Stimulated activated naive CD8-positive, alpha-beta T cell treated with anti-CD3 and anti-CD28 coated beads, Interleukin-15, Interleukin-2, amounts not matched to agents 100 ng/mL and 50 ng/mL, for 24 hours (primary cell): ENCODE data around the gene TECPR2.
A peak's percentile ranks its signal among the peaks of the same experiment; 100 is the strongest.

ENCODE experiments used
- H3K27ac Mint-ChIP-seq: one replicate; pipeline ENCODE4 v1.8.0; 2021; ENCODE audit warnings: mild to moderate bottlenecking, mixed read lengths
- H3K27me3 Mint-ChIP-seq: one replicate; pipeline ENCODE4 v1.8.0; 2021; ENCODE audit warnings: mixed read lengths
- H3K36me3 Mint-ChIP-seq: one replicate; pipeline ENCODE4 v1.8.0; 2021; ENCODE audit warnings: low read depth, mixed read lengths
- H3K4me1 Mint-ChIP-seq: one replicate; pipeline ENCODE4 v1.8.0; 2021; ENCODE audit warnings: low read depth, mixed read lengths
- H3K4me3 Mint-ChIP-seq: one replicate; pipeline ENCODE4 v1.8.0; 2021; ENCODE audit warnings: mild to moderate bottlenecking, mixed read lengths
- H3K9me3 Mint-ChIP-seq: one replicate; pipeline ENCODE4 v1.8.0; 2021; ENCODE audit warnings: mixed read lengths

TECPR2 gene

DNA sequence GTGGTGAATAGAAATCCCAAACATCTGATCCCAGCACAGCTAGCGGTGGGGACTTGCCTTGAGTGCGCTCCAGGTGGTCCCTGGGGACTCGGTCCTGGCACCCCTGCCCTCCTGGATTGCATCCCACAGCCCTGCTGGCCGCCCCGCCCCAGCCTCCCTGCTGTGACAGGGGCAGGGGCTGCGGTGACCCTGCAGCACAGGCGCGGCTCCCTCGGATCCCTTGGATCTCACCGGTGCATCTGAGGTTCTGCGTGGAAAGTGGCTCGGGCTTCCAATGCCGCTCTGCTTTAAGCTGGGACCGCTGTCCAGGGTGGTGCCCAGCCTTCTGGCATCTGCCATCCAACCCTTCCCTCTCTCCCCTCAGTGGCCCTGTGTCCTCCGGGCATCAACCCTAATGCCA, 130.8 kb downstream of the TECPR2 start:
- Mint-ChIP-seq H3K27ac (no peak overlapping the region), H3K4me1 (no peaks in the 10 kb centered on the region), H3K36me3 (no peaks in the 10 kb centered on the region), H3K4me3 (no peak overlapping the region), H3K27me3 (no peaks in the 10 kb centered on the region), H3K9me3 (no peaks in the 10 kb centered on the region)

GRCh38 chr14:102495491-102496330, 133.0 kb downstream of the TECPR2 start:
- H3K27me3 Mint-ChIP-seq, result no peaks in the 10 kb centered on the region
- H3K4me1 Mint-ChIP-seq, result peaks cover 6% of the 10 kb centered on the region
- H3K9me3 Mint-ChIP-seq, result no peaks in the 10 kb centered on the region
- no peak overlapping the region for H3K27ac Mint-ChIP-seq
- H3K4me3 Mint-ChIP-seq, result no peak overlapping the region
- no peaks in the 10 kb centered on the region for H3K36me3 Mint-ChIP-seq

- peaks cover 8% of the 10 kb centered on the region for H3K4me1 Mint-ChIP-seq
- no peaks in the 10 kb centered on the region for H3K36me3 Mint-ChIP-seq
- H3K9me3 Mint-ChIP-seq, result no peaks in the 10 kb centered on the region
- H3K27me3 Mint-ChIP-seq, result no peaks in the 10 kb centered on the region
- H3K4me3 Mint-ChIP-seq, result no peak overlapping the region
- no peak overlapping the region for H3K27ac Mint-ChIP-seq
These were observed 133.6 kb downstream of the TECPR2 start for GRCh38 chr14:102496331-102496691.

DNA sequence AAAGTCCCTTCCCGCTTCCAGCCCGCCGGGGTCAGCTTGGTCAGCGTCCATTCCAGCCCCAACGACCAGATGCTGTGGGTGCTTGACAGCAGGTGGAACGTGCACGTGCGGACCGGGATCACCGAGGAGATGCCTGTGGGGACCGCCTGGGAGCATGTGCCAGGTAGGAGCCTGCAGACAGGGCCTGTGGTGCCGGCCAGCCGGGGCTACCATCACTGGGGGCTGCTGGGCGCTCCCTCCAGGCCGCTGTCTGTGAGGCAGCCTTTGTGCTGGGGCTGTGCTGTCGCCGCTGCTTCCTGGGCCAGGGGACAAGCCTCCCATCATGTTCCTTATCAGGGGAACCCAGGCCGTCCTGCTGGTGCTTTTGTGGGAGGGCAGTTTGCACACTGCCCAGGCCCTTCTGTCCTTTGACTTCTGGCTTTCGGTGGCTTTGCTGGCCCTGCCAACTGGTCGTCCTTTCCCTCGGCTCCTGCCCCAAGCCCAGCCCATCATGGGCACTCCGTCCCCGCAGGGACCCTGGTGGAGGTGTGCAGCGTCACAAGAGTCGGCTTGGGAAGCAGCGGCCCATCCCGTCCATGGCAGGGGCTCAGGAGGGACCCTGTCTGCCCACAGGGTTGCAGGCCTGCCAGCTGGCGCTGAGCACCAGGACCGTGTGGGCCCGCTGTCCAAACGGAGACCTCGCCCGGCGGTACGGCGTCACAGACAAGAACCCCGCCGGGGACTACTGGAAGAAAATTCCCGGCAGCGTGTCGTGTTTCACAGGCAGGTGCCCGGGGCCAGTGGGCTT, 134.4 kb downstream of the TECPR2 start:
- Mint-ChIP-seq H3K4me1 (peaks cover 8% of the 10 kb centered on the region), H3K27me3 (no peaks in the 10 kb centered on the region), H3K27ac (no peak overlapping the region), H3K36me3 (no peaks in the 10 kb centered on the region), H3K9me3 (no peaks in the 10 kb centered on the region), H3K4me3 (no peak overlapping the region)

DNA sequence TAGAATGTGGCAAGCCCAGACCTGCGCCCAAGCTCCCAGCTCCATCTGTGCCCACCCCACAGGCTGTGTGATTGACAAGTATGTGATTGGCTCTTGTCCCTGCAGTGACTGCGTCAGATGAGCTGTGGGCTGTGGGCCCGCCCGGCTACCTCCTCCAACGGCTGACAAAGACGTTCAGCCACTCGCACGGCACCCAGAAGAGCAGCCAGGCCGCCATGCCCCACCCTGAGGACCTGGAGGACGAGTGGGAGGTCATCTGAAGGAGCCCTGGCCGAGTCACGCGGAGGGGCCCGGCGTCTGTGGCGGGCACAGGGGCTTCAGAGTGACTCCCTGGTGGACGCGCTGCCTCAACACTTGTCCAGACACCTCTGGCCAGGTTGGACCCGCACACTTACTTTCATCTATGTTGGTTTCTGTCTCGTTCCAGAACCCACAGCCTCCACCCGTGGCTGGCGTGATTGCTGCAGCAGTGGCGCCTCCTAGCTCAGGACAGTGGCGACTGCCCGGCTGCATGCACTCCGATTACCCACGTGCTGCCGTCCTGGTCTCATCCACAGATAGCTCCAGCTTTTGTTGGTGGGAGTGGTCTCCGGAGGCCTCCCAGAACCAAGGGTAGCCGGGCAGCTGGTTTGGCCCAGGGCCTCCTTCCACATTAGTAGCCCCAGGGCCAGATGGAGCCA, 135.4 kb downstream of the TECPR2 start:
- no peaks in the 10 kb centered on the region for H3K9me3 Mint-ChIP-seq
- no peaks in the 10 kb centered on the region for H3K36me3 Mint-ChIP-seq
- H3K4me1 Mint-ChIP-seq, result peaks cover 8% of the 10 kb centered on the region
- H3K27me3 Mint-ChIP-seq, result no peaks in the 10 kb centered on the region
- no peak overlapping the region for H3K27ac Mint-ChIP-seq
- H3K4me3 Mint-ChIP-seq, result no peak overlapping the region

- Mint-ChIP-seq H3K36me3 (no peaks in the 10 kb centered on the region), H3K27ac (no peak overlapping the region), H3K27me3 (no peaks in the 10 kb centered on the region), H3K4me1 (peaks cover 8% of the 10 kb centered on the region), H3K4me3 (no peak overlapping the region), H3K9me3 (no peaks in the 10 kb centered on the region)
These were observed 136.0 kb downstream of the TECPR2 start for GRCh38 chr14:102498678-102499265.

DNA sequence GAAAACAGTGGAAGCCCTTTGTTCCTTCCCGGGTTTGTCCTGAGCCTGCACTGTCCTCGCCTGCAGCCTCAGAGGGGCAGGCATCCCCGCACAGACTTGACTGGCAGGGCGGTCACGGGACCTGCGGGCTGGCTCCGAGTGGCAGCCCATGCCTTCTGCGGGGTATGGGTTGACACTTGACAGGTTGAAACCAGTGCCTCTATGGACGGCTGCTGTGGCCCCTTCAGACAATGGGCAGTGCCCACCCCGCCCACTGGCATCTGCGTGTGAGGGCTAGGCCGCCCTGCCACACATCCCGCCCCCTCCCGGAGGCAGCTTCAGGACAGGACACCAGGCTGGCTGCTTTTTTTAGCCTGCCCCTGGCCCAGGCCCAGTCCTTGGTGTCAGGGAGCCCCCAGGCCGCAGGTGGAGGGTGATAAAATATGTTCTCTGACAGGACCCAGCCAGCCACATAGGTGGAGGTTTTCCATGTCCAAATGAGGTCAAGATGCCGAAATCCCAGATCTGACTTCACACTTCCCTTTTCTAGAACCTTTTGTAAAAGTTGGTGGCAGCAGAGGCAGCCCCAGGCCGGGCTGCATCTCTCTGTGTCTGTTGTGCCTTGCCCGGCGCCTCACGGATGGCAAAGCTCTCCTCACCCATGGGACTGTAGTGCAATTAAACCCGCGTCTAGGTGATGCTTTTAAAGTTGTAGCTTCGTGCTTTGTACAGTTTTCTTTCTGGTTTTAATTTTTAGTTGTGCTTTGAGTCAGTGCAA, 136.8 kb downstream of the TECPR2 start:
- H3K9me3 Mint-ChIP-seq, result no peaks in the 10 kb centered on the region
- H3K4me1 Mint-ChIP-seq, result peaks cover 8% of the 10 kb centered on the region
- no peak overlapping the region for H3K4me3 Mint-ChIP-seq
- H3K27me3 Mint-ChIP-seq, result no peaks in the 10 kb centered on the region
- no peaks in the 10 kb centered on the region for H3K36me3 Mint-ChIP-seq
- H3K27ac Mint-ChIP-seq, result no peak overlapping the region

GRCh38 chr14:102500158-102500662, 137.5 kb downstream of the TECPR2 start:
- Mint-ChIP-seq H3K4me1 (peaks cover 8% of the 10 kb centered on the region), H3K27me3 (no peaks in the 10 kb centered on the region), H3K9me3 (no peaks in the 10 kb centered on the region), H3K4me3 (no peak overlapping the region), H3K36me3 (no peaks in the 10 kb centered on the region), H3K27ac (peak overlapping the region; percentile 81)

- Mint-ChIP-seq H3K27ac (peak overlapping the region; percentile 81), H3K36me3 (no peaks in the 10 kb centered on the region), H3K9me3 (no peaks in the 10 kb centered on the region), H3K4me1 (peaks cover 8% of the 10 kb centered on the region), H3K4me3 (no peak overlapping the region), H3K27me3 (no peaks in the 10 kb centered on the region)
These were observed 138.0 kb downstream of the TECPR2 start for GRCh38 chr14:102500713-102501112.

GRCh38 chr14:102501751-102502315, 139.1 kb downstream of the TECPR2 start:
- no peaks in the 10 kb centered on the region for H3K27me3 Mint-ChIP-seq
- no peaks in the 10 kb centered on the region for H3K9me3 Mint-ChIP-seq
- H3K27ac Mint-ChIP-seq, result no peak overlapping the region
- H3K36me3 Mint-ChIP-seq, result no peaks in the 10 kb centered on the region
- peaks cover 8% of the 10 kb centered on the region for H3K4me1 Mint-ChIP-seq
- no peak overlapping the region for H3K4me3 Mint-ChIP-seq

DNA sequence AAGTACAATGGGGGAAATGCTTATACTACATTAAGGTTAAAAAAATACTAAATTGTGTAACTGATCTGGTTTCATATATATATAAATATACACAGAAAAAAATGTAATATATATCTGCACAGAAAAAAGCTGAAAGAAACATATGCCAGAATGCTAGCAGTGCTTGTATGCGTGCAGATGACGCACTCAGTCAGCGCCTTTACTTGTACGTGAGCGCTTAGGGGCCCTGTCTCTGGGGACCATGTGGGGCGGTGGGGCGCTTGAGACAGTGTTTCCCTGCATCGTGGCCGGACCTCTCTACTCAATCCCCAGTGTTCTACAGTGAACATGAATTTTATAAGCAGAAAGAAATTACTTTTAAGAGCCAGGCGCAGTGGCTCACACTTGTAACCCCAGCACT, 139.8 kb downstream of the TECPR2 start:
- Mint-ChIP-seq H3K4me1 (peaks cover 8% of the 10 kb centered on the region), H3K27me3 (no peaks in the 10 kb centered on the region), H3K4me3 (no peak overlapping the region), H3K9me3 (no peaks in the 10 kb centered on the region), H3K36me3 (no peaks in the 10 kb centered on the region), H3K27ac (no peak overlapping the region)

DNA sequence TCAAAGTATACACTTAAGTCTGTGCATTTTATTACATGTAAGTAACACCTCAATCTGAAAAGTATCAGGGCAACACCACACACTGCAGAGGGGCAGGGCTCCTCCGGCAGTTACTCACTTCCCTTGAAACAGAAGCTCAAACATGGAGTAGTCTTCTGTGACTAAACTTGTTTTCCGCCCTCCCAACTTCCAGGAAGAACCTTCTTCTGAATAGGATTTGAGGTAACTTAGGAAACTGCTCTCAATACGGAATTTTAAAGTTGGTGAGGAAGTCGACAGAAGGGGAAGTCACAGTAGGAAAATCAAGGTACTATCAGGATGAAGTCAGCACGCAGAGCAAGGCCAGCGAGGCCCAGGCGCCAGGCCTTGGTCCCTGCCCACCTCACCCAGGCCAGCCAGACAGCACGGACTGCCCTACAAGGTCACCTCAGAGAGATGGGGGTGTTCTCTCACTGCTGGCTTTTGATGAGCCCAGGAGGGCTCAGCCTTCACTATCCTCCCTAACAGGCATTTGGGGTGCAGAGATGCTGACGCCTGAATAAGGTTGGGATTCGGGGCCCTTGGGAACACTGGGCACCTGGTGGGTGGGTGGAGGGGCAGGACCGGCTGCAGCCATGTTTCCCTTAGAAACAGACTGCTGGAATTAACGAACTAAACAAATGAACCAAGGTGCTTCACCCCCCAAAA, 141.0 kb downstream of the TECPR2 start:
- no peaks in the 10 kb centered on the region for H3K9me3 Mint-ChIP-seq
- H3K4me1 Mint-ChIP-seq, result peaks cover 8% of the 10 kb centered on the region

GRCh38 chr14:102504328-102504999, 141.7 kb downstream of the TECPR2 start:
- Mint-ChIP-seq H3K27me3 (no peaks in the 10 kb centered on the region), H3K9me3 (no peaks in the 10 kb centered on the region), H3K36me3 (peaks cover 5% of the 10 kb centered on the region), H3K4me1 (peaks cover 8% of the 10 kb centered on the region), H3K4me3 (no peak overlapping the region), H3K27ac (no peak overlapping the region)

More for the DNA sequence above, 141.0 kb downstream of the TECPR2 start:
- Mint-ChIP-seq H3K36me3 (peaks cover 5% of the 10 kb centered on the region), H3K27me3 (no peaks in the 10 kb centered on the region), H3K27ac (no peak overlapping the region), H3K4me3 (no peak overlapping the region)
